Osteocyte (in vitro differentiated cells): Measurements from ENCODE around the gene CEP170B. TPM values are rescaled to one million over a fixed set of nuclear protein-coding genes. Genes with fewer than 3 reads are reported as not detected.

Experiments used
- DNase-seq: peaks from one replicate; pipeline ENCODE4 v3.0.0; 2021; ENCODE audit warnings: mixed read lengths; ENCODE audit not compliant: unreplicated experiment; ENCODE audit errors: extremely low spot score
- H3K27ac Mint-ChIP-seq: one replicate; pipeline ENCODE4 v1.8.0; 2021; ENCODE audit warnings: mild to moderate bottlenecking, mixed read lengths; ENCODE audit not compliant: unreplicated experiment
- H3K27me3 Mint-ChIP-seq: one replicate; pipeline ENCODE4 v1.8.0; 2021; ENCODE audit warnings: mixed read lengths; ENCODE audit not compliant: unreplicated experiment
- H3K36me3 Mint-ChIP-seq: one replicate; pipeline ENCODE4 v1.8.0; 2021; ENCODE audit warnings: mixed read lengths; ENCODE audit not compliant: unreplicated experiment
- H3K4me1 Mint-ChIP-seq: one replicate; pipeline ENCODE4 v1.8.0; 2021; ENCODE audit warnings: mixed read lengths; ENCODE audit not compliant: unreplicated experiment
- H3K4me3 Mint-ChIP-seq: one replicate; pipeline ENCODE4 v1.8.0; 2021; ENCODE audit warnings: mild to moderate bottlenecking, moderate library complexity, mixed read lengths; ENCODE audit not compliant: unreplicated experiment
- H3K9me3 Mint-ChIP-seq: one replicate; pipeline ENCODE4 v1.8.0; 2021; ENCODE audit warnings: mixed read lengths; ENCODE audit not compliant: unreplicated experiment
- CTCF ChIP-seq: fragments of 200-600 bp; sonication (generic); IDR thresholded peaks from 2 replicates; pipeline ENCODE4 v1.5.0; 2021; ENCODE audit warnings: antibody characterized with exemption, mild to moderate bottlenecking, moderate library complexity
- total RNA-seq: library from RNA; stranded (reverse); gene quantifications from 2 replicates; pipeline ENCODE4 v1.2.1, GENCODE V29; 2021

CEP170B gene
- total RNA-seq, 1 donor from 2014 or later, result 26.4 TPM

DNA sequence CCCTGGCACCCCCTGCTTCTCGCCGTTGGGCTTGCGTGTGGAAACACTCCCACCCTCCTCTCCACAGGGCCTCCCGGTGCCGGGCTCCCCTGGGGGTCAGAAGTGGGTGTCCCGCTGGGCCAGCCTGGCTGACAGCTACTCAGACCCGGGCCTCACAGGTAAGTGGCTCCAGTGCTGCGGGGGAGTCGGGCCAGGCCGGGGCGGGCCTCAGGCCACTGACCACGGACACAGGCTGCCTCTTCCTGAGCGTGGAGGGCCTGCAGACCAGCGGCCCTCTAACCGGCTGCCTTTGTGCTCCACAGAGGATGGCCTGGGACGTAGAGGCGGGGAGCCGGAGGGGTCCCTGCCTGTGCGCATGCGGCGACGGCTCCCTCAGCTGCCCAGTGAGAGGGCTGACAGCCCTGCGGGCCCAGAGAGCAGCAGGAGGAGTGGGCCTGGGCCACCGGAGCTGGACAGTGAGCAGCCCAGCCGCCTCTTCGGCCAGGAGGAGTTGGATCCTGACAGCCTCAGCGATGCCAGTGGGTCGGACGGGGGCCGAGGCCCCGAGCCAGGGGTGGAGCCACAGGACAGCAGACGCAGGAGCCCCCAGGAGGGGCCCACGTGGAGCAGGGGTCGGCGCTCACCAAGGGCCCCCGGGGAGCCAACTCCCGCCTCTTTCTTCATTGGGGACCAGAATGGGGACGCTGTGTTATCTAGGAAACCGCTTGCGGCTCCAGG, 21.1 kb downstream of the CEP170B start:
- H3K4me3 Mint-ChIP-seq, result no peak overlapping the region
- H3K36me3 Mint-ChIP-seq, result peaks cover 3% of the 10 kb centered on the region
- peaks cover 3% of the 10 kb centered on the region for H3K4me1 Mint-ChIP-seq
- DNase-seq, result no peak
- no peak for TF ChIP-seq CTCF
- no peaks in the 10 kb centered on the region for H3K27me3 Mint-ChIP-seq
- no peaks in the 10 kb centered on the region for H3K9me3 Mint-ChIP-seq
- no peak overlapping the region for H3K27ac Mint-ChIP-seq

- no peak for TF ChIP-seq CTCF
- Mint-ChIP-seq H3K4me1 (no peaks in the 10 kb centered on the region), H3K36me3 (peaks cover 3% of the 10 kb centered on the region), H3K27me3 (no peaks in the 10 kb centered on the region), H3K4me3 (no peak overlapping the region), H3K9me3 (no peaks in the 10 kb centered on the region), H3K27ac (no peak overlapping the region)
- no peak for DNase-seq
Measured at GRCh38 chr14:104886690-104887622, 21.9 kb downstream of the CEP170B start.

GRCh38 chr14:104887623-104888488, 22.8 kb downstream of the CEP170B start:
- H3K27me3 Mint-ChIP-seq, result no peaks in the 10 kb centered on the region
- no peak for DNase-seq
- H3K36me3 Mint-ChIP-seq, result peaks cover 3% of the 10 kb centered on the region
- TF ChIP-seq CTCF, result no peak
- H3K4me3 Mint-ChIP-seq, result no peak overlapping the region
- no peaks in the 10 kb centered on the region for H3K4me1 Mint-ChIP-seq
- H3K9me3 Mint-ChIP-seq, result no peaks in the 10 kb centered on the region
- no peak overlapping the region for H3K27ac Mint-ChIP-seq

DNA sequence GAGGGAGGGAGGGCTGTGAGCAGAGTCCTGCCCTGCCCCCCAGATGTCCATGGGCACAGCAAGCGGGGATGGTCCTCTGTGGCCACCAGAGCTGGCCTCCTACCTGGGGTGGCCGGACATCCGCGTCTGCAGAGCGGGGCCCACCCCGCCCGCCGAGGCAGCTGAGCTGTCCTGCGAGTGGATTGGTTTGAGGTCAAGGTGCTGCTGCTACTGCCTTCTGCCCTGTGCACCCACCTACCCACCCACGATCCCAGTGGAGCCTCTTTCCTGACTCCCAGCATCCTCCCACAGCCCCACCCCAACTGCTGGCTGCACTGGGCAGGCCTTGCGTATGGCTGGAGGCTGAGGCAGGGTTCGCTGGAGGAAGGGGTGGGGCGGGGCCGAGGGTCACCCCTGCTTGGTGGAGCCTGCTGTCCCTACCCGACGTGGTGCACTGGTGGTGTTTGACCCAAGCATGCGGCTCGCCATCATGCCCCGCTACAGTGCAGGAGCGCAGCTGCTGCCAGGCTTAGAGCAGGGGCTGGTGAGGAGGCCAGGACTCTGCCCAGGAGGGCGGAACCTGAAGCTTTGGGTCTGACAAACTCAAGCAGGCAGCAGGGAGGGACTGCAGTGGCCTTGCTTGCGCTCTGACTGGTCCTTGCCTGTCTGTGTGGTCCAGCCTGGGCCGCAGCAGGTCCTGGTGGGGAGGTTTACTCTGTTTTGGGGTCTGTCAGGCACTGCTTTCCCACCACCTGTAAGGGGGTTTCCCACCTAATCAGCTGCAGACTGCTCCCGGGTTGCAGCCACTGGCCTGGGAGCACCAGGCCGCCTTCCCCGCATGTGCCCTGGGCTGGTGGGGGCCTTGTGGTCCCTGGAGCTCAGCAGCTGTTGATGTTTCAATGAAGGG, 23.7 kb downstream of the CEP170B start:
- peaks cover 3% of the 10 kb centered on the region for H3K36me3 Mint-ChIP-seq
- no peaks in the 10 kb centered on the region for H3K27me3 Mint-ChIP-seq
- H3K9me3 Mint-ChIP-seq, result no peaks in the 10 kb centered on the region
- no peak for TF ChIP-seq CTCF
- H3K4me3 Mint-ChIP-seq, result no peak overlapping the region
- no peak for DNase-seq
- no peaks in the 10 kb centered on the region for H3K4me1 Mint-ChIP-seq
- H3K27ac Mint-ChIP-seq, result no peak overlapping the region
